G401.6 (cell line): ENCODE data around the gene EIF4EBP3.
"Not testable (repeated sequence)": the region's sequence is repeated elsewhere in the genome, so short reads cannot be mapped to it uniquely, and the experiment has no call there.

Source experiments
- FAIRE-seq: peaks from 2 replicates; lab custom pipeline; 2012; peaks lifted over from hg19 to GRCh38; lab: Jason Lieb, UNC

The EIF4EBP3 gene

DNA sequence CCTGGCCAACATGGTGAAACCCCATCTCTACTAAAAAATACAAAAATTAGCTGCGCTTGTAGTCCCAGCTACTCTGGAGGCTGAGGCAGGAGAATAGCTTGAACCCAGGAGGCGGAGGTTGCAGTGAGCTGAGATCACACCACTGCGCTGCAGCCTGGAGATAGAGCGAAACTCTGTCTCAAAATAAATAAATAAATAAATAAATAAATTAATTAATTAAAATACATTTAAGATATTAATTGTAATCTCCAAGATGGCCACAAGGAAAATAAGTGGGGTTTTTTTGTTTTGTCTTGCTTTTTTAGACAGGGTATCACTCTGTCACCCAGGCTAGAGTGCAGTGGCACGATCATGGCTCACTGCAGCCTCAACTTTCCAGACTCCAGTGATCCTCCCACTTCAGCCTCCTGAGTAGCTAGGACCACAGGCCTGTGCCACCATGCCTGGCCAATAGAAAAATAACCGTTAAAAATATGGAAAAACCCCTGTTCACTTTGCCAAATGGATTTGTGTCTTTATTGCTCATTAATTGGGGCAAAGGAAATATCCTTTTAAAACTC is 31.8 kb downstream of the EIF4EBP3 start:
- FAIRE-seq: not testable (repeated sequence)

DNA sequence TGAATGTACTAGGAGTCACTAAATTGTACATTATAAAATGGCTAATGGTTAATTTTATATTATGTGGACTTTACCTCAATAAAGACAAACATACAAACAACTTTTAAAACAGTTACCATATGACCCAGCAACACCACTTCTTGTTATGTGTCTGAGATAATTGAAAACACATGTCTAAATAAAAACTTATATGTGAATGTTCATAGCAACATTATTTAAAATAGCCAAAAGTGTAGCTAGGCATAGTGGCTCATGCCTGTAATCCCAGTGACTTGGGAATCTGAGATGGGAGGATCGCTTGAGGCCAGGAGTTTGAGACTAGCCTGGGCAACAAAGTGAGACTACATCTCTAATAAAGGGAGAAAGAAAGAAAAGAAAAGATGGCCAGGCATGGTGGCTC is 40.0 kb downstream of the EIF4EBP3 start:
- FAIRE-seq: no peak

DNA sequence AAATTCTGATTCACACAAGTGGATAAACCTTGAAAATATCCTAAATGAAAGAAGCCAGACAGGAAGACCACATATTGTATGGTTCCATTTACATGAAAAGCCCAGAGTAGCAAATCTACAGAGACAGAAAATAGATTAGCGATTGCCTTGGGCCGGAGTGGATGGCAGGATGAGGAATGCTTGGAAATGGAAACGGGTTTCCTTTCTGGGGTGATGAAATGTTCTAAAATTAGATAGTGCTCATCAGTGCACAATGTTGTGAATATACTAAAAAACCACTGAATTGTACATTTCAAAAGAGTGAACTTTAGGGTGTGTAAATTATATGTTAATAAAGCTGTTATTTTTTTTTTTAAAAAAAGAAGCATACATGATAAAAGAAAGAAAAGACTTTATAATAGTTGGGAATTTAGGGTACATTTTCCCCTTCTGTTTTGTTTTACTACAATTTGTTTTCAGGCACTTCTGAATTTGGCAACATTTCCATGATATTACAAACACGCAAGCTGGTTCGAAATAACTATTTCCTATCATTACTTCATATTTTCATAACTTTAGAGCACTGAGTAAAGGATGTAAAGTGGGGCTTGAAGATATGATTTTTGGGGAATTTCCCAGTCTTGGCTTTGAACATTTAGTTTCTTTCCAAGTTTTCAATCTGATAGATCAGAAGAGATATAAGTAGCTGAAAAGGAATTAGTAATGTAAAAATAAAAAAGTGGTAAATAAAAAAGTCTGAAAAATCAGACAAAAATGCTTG is 41.0 kb downstream of the EIF4EBP3 start:
- no peak for FAIRE-seq

DNA sequence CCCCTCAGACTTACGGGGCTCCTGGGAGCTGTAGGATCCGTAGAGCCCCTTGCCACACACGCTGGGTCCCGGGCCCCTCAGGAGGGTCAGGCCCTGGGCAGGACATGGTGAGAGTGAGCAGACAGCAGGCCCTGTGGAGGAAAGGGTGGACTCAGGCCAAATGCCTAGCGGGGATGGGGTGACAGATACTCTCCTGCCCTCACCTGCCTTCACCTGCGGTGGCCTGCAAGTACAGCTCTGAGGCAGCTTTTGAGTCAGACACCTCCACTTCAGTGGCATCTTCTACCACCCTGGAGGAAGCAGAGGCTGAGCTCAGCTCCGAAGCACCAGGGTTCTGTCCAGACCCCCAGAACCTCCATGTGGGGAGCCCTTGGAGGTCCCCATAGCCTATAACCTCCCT is 43.4 kb downstream of the EIF4EBP3 start:
- no peak for FAIRE-seq

DNA sequence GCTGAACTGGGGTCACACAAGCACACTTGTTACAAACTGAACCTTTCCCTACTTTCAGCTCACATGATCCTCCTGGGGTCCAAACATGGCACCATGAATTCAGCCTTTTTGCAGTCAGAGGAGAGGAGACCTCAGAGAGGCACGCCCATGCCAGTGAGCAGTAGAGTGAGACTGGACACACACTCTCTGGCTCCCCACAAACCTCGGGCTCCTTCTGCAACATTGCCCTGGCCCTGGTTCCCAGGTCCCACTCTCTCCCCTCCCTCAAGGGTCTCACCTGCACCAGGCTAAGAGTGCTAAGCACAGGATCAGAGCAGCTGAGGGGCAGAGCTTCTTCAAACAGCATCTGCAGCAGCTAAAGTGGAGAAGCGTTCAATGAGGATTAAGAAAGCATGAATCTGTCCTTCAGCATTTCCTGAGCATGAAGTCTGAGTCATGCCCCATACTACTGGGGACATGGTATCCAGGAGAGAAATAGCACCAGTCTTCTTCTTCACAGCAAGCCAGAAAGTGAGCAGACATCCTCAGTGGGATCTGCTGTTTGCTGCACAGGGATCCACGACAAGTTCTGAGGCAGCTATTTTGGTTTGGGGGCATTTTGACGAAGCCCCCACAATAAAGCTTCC is 44.4 kb downstream of the EIF4EBP3 start:
- no peak for FAIRE-seq

DNA sequence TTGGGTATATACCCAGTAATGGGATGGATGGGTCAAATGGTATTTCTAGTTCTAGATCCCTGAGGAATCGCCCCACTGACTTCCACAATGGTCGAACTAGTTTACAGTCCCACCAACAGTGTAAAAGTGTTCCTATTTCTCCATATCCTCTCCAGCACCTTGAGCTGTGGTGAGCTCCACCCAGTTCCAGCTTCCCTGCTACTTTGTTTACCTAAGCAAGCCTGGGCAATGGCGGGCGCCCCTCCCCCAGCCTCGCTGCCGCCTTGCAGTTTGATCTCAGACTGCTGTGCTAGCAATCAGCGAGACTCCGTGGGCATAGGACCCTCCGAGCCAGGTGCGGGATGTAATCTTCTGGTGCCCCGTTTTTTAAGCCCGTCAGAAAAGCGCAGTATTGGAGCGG is 45.6 kb downstream of the EIF4EBP3 start:
- FAIRE-seq: not testable (repeated sequence)

DNA sequence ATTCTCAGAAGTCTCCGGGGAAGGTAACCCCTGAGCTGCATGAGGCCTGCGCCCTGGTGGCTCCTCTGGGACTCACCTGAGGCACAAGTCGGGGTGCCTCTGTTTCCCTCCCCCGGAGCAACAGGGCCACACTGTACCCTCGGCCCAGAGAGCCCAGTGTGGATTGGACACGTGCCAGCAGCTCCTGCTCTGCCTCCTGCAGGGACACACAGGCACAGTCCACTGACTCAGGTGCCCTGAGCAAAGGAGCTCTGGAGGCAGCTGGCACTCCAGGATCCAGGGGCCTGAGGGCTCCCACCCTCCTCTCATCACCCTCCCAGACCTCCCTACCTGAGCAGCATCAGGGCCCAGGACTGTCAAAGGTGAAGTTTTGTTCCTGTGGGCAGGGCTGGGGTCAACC is 46.7 kb downstream of the EIF4EBP3 start:
- no peak for FAIRE-seq

DNA sequence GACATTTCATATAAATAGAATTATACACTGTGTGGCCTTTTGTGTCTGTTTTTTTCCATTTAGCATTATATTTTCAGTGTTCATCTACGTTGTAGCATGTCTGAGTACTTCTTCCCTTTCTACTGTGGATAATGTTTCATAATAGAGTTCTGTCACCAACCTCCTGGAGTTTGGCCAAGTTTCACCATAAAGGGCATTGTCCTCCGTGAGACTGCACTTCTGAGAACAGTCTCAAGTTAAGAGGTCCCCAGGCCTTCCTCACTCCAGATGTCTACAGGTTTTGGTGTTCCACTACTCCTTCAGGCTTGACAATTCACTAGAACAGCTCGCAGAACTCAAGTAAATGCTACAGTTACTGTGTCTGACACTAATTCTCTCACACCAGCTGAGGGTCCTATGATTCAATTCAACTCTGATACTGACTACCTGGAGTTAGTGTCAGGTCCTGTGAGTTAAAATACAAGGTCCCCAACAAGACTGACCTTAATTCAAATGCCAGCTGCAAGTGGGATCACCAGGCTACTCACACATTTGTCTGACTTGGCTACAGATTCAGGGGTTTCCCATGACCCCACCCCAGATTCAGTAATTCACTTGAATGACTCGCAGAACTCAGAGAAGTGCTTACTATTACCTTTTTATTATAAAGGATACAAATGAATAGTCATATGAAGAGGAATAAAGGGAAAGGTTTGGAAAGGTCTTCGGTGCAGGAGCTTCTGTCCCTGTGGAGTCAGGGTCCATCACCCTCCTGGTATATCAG is 48.3 kb downstream of the EIF4EBP3 start:
- FAIRE-seq: no peak

DNA sequence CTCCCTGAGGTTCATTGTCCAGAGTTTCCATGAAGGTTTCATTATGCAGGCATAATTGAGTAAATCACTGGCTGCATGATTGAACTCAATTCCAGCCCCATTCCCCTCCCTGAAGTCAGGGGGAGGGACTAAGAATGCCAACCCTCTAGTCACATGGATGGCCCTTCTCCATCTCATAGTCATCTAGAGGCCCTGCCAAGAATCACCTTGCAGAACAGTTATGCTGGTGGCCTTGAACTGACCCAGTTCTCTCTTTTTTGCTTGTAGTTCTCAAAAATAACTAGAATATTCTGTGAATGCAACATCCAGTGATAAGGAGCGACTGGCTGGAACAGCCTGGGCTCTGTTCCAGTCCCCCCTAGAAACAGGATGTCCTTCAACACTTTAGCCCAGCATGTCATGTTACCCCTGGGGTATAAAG is 48.9 kb downstream of the EIF4EBP3 start:
- FAIRE-seq: no peak

DNA sequence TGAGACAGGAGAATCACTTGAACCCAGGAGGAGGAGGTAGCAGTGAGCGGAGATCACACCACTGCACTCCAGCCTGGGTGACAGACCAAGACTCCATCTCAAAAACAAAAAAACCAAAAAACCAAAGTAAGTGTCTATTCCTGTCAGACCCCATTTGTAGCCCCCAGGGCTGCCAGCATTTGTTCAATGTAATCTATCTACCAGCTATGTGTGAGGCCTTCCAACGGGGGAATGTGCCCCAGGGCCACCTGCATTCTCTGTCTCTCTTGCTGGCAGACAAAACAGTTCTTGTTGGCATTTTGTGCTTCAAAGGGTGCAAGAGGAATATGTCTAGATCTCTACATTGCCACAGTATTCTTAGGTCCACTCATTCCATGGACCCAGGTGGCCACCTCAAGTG is 51.4 kb downstream of the EIF4EBP3 start:
- no peak for FAIRE-seq
